Neural crest cell (in vitro differentiated cells): ENCODE results near the gene EIF3F. TPM values are rescaled to one million over a fixed set of nuclear protein-coding genes. Genes with fewer than 3 reads are reported as not detected.

Experiments
- DNase-seq: peaks from one replicate; pipeline ENCODE4 v3.0.0; 2021; ENCODE audit warnings: low read depth, mixed read lengths, low spot score
- H3K27ac Mint-ChIP-seq: one replicate; pipeline ENCODE4 v1.8.0; 2021; ENCODE audit warnings: mild to moderate bottlenecking, mixed read lengths; ENCODE audit not compliant: unreplicated experiment
- H3K27me3 Mint-ChIP-seq: 2 replicates; pipeline ENCODE4 v1.8.0; 2021; ENCODE audit warnings: low read depth, mild to moderate bottlenecking, mixed read lengths
- H3K36me3 Mint-ChIP-seq: 2 replicates; pipeline ENCODE4 v1.8.0; 2021; ENCODE audit warnings: low read depth, mild to moderate bottlenecking, mixed read lengths
- H3K4me1 Mint-ChIP-seq: 2 replicates; pipeline ENCODE4 v1.8.0; 2021; ENCODE audit warnings: mixed read lengths
- H3K4me3 Mint-ChIP-seq: one replicate; pipeline ENCODE4 v1.8.0; 2021; ENCODE audit warnings: mild to moderate bottlenecking, mixed read lengths
- H3K9me3 Mint-ChIP-seq: 2 replicates; pipeline ENCODE4 v1.8.0; 2021; ENCODE audit warnings: mixed read lengths
- total RNA-seq: library from RNA; stranded (reverse); gene quantifications from 2 replicates; pipeline ENCODE4 v1.2.1, GENCODE V29; 2021
- TF ChIP-seq, protein P1 (sequence below): fragments of 200-600 bp; sonication (generic); conservative IDR thresholded peaks from 2 replicates; pipeline ENCODE4 v1.5.0; 2021; ENCODE audit warnings: antibody characterized with exemption, mild to moderate bottlenecking

Gene EIF3F
- total RNA-seq, 1 donor from 2014 or later = 317 TPM

DNA sequence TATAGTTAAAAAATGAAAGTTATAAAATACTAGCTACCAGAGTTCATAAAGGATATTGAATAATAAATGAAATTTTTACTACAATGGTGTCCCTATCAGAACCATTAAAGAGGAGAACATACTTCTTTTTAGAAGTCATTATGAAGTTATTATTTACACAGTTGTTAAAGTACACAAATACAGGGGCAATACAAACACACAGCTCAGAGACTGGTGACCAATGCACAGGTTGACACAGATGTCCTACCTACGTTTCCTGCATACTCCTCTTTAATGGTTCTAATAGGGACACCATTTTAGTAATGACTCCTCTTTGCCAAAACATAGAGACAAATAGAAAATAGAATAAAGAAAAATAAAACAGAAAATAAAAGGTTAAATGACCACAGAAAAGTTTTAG, 31.9 kb upstream of the EIF3F start:
- Mint-ChIP-seq H3K4me1 (no peaks in the 10 kb centered on the region), H3K27me3 (peaks cover 10% of the 10 kb centered on the region), H3K4me3 (no peak overlapping the region), H3K27ac (no peak overlapping the region), H3K36me3 (no peaks in the 10 kb centered on the region), H3K9me3 (peaks cover 3% of the 10 kb centered on the region)
- TF ChIP-seq, protein P1, sequence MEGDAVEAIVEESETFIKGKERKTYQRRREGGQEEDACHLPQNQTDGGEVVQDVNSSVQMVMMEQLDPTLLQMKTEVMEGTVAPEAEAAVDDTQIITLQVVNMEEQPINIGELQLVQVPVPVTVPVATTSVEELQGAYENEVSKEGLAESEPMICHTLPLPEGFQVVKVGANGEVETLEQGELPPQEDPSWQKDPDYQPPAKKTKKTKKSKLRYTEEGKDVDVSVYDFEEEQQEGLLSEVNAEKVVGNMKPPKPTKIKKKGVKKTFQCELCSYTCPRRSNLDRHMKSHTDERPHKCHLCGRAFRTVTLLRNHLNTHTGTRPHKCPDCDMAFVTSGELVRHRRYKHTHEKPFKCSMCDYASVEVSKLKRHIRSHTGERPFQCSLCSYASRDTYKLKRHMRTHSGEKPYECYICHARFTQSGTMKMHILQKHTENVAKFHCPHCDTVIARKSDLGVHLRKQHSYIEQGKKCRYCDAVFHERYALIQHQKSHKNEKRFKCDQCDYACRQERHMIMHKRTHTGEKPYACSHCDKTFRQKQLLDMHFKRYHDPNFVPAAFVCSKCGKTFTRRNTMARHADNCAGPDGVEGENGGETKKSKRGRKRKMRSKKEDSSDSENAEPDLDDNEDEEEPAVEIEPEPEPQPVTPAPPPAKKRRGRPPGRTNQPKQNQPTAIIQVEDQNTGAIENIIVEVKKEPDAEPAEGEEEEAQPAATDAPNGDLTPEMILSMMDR = no peak
- DNase-seq = no peak

DNA sequence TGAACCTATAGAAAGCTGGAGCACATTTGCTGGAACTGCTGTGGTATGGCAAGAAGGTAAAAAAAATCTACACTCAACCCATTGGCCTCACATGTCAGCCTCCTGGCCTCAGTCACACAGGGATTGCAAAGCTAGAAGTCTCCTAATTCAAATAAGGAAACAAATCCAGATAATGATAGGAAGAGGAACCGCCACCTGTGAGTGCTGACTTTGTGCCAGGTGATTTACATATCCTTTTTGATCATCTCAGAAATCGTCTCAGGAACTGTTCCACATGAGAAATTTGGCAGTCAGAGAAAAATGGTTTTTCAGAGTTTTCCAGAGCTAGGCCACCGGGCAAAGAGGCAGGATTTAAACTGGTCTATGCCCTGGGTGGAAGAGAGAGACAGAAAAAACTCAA, 22.9 kb upstream of the EIF3F start:
- H3K4me3 Mint-ChIP-seq = no peak overlapping the region
- peaks cover 2% of the 10 kb centered on the region for H3K9me3 Mint-ChIP-seq
- TF ChIP-seq, protein P1 = no peak
- no peak overlapping the region for H3K27ac Mint-ChIP-seq
- no peaks in the 10 kb centered on the region for H3K36me3 Mint-ChIP-seq
- no peak for DNase-seq
- peaks cover 19% of the 10 kb centered on the region for H3K27me3 Mint-ChIP-seq
- H3K4me1 Mint-ChIP-seq = no peaks in the 10 kb centered on the region

DNA sequence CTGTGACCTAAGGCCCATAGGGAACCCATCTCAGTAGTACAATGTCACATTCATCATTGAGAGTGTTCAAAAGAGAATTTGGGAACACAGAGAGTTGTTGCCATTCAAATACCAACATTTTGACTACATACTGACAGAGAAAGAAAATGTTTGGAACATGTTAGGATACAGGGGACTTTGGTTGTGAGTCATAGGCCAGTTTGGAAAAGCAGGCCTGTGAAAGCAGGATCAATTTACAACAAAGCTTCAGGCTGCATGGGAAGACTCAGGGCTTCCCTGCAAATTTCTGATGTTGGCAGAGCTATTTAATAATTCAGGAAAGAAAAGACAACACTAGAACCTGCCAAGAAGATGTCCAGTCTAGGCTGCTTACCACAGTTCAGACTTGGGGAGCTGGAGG, 22.3 kb upstream of the EIF3F start:
- TF ChIP-seq, protein P1 = no peak
- Mint-ChIP-seq H3K4me1 (no peaks in the 10 kb centered on the region), H3K27me3 (peaks cover 16% of the 10 kb centered on the region), H3K4me3 (no peak overlapping the region), H3K27ac (no peak overlapping the region), H3K36me3 (no peaks in the 10 kb centered on the region), H3K9me3 (peaks cover 2% of the 10 kb centered on the region)
- no peak for DNase-seq

DNA sequence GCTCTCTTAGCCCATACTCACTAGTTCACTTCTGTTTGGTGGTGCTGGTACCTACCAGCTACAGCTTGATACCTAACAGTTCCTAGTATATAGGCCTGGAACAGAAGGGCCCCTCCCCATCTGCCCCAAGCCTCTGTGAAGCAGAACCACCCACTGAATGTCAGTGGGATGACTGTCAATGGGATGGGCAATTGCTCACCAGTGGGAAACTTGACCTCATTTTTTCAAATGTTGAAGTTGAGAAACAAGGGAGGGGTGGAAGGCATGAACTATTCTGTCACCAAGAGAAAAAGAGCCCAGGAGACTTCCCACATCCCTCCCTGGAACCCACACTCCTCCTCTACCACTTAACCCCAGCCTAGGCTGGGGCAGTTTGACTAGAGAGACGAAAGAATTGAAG, 21.8 kb upstream of the EIF3F start, which contains the start of gene NLRP10:
NLRP10 (minus strand) TSS at position 62 of the 400 bp plus-strand sequence. CDS start 1,952 bp downstream, outside the sequence.
- TF ChIP-seq, protein P1 = no peak
- DNase-seq = no peak
- H3K27ac Mint-ChIP-seq = no peak within 1 kb of the TSS
- no peaks in the 10 kb centered on the region for H3K4me1 Mint-ChIP-seq
- H3K36me3 Mint-ChIP-seq = no peaks in the 10 kb centered on the region
- peaks cover 16% of the 10 kb centered on the region for H3K27me3 Mint-ChIP-seq
- no peak within 1 kb of the TSS for H3K4me3 Mint-ChIP-seq
- H3K9me3 Mint-ChIP-seq = peaks cover 2% of the 10 kb centered on the region

DNA sequence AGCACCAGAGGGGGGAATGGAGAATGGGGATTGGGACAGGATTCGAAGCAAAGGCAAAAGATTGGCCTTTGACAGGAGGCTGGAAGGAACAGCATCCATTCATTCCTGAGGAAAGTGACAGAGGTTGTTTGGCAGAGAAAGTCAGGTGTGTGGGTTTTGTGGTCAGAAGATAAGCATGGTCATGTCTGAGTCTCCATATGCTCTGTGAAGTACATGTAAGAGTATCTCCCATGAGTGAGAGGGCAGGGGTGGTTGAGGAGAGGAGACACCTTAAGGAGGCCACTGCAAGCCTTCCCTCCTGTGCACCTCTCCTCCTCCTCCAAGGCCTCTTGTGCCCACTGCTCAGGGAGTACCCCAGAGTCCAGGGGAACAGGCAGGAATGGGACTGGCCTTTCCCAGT, 20.0 kb upstream of the EIF3F start:
- no peaks in the 10 kb centered on the region for H3K9me3 Mint-ChIP-seq
- no peaks in the 10 kb centered on the region for H3K4me1 Mint-ChIP-seq
- H3K36me3 Mint-ChIP-seq = no peaks in the 10 kb centered on the region
- H3K4me3 Mint-ChIP-seq = no peak overlapping the region
- H3K27me3 Mint-ChIP-seq = peaks cover 11% of the 10 kb centered on the region
- no peak for DNase-seq
- TF ChIP-seq, protein P1 = no peak
- no peak overlapping the region for H3K27ac Mint-ChIP-seq

DNA sequence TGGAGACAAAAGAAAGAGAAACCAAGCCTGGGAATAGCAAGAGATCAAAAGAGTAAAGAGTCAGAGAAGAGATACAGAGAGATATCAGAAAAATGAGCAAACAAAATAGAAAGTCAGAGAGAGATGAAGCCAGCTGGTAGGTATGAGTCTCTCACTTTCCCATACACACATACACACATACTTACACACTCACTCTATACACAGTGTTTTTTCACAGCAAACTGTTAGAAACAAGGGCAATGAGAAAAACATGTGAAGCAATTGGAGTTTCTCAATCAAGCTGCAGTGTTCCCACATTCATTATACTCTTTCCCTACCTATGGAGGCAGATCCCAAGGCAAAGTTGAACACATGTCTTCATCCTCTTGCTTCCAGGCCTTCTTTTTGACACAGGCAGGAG, 19.3 kb upstream of the EIF3F start:
- no peak for DNase-seq
- H3K9me3 Mint-ChIP-seq = no peaks in the 10 kb centered on the region
- no peaks in the 10 kb centered on the region for H3K4me1 Mint-ChIP-seq
- no peak overlapping the region for H3K4me3 Mint-ChIP-seq
- H3K36me3 Mint-ChIP-seq = no peaks in the 10 kb centered on the region
- H3K27me3 Mint-ChIP-seq = peaks cover 11% of the 10 kb centered on the region
- H3K27ac Mint-ChIP-seq = no peak overlapping the region
- TF ChIP-seq, protein P1 = no peak
